GM21576 (cell line): ENCODE data around the gene SULT4A1.

Experiments
- ATAC-seq: cut with Tn5 transposase; IDR thresholded peaks from one replicate; pipeline ENCODE4 v1.9.1; 2021; ENCODE audit warnings: mild to moderate bottlenecking, moderate library complexity; ENCODE audit not compliant: unreplicated experiment

The SULT4A1 gene

DNA sequence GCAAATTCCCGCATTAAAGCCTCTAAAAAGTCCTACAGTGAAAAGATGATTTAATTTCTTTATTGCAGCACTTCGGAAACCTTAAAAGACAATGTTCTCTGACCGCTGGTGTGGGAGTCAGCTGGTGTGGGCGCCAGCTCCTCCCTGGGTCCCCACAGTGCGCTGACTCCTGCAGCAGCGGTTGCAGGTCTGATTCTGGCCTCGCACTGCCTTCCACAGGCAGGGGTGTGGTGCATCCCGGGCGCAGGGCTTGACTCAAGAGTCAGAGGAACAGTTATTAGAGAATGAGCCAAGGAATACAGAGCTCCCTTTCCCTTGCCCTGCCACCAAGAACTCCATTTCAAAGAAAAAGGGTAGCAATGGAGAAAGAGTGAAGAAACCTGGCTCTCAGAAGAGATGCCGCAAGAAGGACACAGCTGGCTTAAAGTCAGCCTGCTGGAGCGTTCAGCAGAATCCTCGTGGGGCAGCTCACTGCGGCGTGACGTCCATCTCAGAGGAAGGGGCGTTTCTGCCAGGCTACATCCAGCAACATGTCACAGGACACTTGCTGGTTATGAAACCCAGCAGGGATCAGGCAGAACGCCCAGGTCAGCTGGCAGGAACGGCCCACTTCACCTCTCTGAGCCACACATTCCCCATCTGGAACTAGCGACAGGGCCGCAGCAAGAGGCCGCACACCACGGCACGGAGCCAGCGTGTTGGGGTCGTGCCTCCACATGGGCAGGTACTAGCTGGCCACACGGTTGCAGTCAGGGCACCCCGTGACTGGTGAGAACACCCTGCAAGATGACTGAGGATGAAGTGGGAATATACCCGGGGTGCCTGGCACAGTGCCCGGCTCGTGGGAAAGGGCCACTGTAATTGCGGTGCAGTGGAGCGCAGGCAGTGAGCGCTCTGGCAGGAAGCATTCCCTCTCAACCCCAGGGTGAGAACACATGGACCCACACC is 32.1 kb downstream of the SULT4A1 start:
- ATAC-seq, result no peak

DNA sequence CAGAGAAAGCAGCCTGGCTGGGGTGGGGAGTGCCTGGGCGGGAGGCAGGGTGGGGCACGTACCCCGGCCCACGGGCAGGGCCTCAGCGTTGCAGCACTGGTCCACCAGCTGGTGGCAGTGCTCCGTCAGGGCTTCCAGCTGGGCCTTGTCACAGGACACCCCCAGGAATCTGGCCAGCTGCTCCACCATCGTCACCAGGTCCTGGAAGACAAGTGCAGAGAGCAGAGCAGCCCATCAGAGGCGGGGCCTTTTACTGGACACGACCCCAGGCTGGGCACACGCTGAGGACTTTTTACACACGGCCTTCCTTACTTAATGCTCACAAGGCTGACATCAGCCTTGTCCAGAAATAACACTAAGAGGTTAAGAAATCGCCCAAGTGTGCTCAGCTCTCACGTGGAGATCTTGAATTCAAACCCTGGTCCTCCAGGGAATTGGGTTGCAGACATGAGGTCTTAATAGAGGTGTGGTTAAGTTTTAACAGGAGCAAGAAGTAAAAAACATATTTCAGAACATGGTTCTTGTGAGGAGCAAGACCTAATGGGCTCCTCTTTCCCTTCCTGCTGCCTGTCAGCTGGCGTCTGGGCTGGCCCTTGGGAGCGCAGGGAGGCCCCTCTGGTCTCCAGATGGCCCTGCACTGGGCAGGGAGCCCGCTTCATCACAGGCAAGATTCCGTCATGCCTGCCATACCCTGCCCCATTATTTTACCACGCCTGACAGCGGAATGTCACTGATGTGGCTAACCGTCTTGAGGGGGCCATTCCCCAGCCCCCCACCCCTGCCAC is 33.1 kb downstream of the SULT4A1 start:
- no peak for ATAC-seq

DNA sequence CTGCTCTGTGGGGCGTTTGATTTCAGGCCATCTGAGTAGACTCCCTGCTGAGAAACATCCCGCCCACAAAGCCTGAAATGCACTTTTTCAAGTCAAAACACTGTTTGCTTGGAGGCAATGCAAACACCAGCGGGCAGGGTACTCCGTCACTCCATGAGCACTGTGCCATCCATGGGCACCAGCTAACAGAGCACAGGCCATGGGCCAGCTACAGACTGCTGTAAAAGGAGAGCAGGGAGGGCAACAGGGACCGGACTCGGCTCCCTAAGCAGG is 33.7 kb downstream of the SULT4A1 start:
- no peak for ATAC-seq

DNA sequence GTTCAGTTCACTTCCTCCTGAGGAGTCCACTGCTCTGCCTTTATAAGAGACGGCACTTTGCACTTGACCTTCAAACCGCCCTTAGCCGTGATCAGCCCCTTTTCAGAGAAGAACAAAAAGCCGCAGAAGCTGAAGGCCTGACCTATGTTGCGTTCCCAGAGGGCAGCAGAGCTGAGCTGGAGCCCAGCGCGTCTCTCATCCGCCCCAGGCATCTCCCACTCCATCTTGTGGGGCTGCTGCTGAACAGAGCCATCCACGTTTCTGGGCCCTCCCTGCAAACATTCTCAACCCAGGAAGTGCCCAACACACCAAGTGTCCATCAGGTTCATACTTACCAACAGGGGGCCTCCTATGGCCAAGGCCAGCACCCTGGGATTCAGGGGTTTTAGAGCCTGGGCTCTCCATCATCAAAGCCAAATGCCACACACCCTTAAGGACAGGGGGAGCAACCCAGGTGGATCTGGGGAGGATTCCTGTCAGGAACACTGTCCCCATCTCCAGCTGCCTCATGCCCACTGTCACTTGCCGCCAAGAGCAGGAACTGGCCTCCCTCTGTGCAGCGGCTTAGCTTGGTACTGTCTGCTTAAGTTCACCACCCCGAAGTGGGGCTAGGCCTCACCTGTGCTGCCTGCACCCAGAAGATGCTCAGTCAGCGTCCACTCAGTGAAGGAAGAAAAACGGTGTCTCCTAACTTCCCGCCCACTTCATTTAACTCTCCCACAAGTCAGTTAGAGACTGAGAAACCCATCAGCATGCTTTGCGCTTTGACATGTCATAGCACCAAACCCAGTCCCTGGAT is 34.2 kb downstream of the SULT4A1 start:
- ATAC-seq, result no peak

DNA sequence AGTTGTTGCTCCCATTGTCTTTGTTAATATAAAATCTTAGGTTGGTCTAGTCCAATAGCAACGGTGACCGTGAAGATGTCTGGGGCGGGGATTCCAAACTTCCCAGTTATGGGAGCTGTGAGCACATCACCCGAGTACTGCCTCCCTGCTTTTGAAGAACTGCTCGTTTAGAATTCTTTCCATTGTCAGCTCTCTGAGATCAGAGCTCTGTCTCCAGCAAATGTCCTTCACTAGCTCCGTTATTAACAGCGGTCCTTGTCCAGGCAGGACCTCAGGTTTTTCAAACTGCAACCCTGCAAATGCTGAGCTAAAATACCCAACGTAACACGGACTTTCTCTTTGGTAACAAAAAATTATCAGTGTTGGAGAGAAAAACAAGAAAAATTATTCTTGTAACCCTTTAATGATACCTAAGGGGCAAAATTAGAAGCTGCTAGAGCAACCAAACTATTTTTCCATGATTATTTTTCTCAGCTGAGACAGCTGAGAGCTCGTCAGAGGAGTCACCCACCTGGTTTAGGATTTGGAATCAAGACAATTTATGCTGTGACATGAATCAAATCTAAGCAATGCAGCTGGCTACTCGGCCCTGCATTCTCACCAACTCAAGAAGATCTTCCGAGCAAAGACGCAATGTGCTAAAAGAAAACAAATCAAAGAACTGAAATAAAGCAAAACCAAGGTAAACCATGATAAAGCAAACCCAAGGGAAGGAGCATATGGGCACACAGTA is 35.1 kb downstream of the SULT4A1 start:
- ATAC-seq, result no peak

DNA sequence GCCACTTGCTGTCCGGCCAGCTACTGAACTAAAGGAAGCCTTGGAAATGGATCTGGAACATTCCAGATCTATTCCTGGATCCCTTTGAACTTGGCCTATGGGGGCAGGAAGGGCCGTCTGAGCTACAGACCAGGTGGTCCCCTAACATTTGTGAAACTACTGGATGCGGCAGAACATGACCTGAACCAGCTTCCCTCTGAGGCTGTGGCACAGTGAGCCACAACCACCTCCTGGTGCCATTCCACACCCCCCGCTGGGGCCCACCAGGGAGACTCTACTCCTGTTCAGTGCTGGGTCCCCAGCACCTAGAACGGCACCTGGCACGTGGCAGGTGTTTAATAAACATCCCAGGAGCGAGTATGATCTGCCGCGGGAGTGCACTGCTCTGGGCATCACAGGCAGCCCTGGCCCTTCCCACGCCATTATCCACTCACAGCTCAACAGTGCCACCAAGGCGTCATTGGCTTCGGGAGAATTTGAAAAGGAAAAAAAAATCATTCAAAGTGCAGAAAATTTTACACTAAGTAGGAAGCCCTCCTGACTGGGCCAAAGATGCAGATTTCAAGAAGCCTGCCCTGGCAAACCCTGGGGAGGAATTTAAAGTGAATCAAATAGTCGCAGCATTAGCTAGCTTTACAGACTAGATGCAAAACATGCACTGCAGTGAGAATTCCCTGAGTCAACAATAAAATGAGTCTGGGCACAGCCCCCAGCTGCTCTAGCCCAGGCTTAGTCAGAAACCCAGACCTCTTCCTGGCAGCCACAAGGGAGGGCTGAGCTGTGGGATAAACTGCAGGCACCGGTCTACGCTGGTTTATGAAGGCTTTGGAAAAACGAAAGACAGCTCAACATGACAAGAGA is 35.9 kb downstream of the SULT4A1 start:
- no peak for ATAC-seq

DNA sequence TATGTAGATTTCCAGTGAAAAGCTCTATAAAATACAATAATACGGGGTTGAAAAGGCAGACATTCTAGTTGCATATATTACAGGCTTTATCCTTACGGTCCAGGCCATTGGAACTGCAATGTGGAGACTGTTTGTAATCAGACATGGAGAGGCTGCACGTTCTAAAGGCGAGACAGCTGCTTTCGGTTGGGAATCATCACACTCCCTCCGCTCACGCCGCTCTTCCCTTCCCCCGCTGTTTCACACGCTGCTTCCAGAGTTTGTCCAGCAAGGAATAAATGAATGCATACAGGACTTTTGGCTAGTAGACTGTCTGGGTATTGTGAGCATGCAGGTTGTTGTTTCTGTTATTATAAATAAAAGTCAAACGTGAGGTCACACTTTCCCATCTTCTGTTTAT is 36.7 kb downstream of the SULT4A1 start:
- ATAC-seq, result no peak

DNA sequence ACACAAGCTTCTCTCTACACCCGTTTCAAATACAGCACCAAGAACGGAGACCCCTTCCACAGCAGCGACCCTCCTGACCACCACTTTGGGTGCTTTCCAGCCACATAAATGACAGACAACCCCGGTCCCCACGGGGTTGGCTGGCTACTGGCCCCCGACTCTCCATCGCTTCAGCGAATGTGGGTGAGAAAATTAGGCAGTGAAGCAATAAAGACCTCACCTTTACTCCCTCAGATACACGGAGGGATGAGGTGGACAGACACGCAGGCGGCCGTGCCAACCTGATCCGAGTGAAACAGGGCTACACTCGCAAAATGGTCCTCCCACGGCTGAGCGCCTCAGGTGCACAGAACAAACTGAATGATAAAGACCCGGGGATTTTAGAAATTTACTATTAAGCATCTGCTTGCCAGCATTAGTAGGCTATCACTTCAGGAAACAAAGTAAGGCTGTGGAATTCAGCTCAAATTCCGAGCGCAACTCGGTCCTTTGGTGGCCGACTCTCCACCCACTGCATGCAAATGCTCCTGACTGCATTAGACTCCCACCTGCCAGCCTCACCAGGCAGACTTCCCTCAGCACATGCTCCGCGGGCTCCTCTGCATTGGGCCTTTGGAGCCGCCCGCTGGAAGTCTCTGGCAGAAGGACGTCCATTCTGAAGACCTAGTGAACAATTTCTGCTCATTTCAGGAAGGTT is 37.4 kb downstream of the SULT4A1 start:
- ATAC-seq, result no peak

DNA sequence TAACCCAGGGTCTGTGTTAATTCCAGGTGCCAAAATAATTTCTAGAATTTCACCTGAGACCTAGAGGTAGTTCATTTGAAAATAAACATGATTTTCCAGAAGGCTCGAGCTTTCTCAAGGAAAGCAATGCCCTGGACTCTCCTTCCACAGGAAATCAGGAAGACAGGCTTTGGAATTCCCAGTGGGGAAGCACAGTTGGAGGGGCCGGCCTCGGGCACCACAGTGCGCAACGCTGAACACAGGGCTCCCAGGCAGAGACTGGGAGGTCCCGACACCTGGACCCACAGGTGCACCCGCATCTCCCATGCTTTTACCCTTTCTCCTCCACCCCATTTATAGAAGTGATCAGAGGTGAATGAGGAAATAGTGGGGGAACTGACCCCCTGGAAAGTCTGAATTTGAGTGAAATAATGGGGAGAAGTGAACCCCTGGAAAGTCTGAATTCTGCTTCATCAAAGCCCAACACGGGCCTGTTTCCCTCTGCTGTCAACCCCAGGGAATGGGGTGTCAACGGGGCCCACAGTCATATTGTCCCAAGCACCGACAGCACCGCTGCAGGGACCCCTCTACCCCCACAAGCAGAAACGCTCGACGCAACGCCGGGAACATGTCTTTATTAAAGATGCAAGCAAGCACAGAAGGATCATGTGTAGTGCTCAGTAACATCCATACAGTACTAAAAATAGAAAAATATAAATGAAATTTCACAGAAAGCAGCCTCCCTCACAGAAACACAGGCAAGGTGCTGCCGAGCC is 38.2 kb downstream of the SULT4A1 start:
- no peak for ATAC-seq

DNA sequence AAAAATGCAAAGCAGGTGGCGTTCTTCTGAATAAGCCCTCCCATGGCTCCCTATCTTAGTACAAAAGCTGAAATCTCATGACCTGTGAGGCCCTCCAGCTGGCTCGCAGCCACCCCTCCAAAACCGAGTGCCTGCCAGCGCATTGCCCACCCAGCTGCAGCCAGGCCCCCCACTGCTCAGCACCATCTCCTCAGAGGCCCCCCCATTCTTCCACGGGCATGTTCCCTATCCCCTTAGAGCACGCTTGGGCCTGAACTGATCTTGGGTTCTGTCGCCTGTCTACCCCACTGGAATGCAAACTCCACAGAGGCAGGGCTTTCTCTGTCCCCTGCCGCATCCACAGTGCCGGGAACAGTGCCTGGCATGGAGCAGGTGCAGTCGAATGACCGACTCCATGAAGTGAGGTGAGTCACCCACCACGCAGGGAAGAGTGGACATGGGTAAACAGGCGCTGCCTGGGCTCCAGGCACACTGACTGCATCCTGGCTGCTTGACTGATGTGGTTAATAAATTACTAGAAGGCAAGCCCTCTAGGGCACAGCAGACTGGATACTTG is 38.9 kb downstream of the SULT4A1 start:
- no peak for ATAC-seq

DNA sequence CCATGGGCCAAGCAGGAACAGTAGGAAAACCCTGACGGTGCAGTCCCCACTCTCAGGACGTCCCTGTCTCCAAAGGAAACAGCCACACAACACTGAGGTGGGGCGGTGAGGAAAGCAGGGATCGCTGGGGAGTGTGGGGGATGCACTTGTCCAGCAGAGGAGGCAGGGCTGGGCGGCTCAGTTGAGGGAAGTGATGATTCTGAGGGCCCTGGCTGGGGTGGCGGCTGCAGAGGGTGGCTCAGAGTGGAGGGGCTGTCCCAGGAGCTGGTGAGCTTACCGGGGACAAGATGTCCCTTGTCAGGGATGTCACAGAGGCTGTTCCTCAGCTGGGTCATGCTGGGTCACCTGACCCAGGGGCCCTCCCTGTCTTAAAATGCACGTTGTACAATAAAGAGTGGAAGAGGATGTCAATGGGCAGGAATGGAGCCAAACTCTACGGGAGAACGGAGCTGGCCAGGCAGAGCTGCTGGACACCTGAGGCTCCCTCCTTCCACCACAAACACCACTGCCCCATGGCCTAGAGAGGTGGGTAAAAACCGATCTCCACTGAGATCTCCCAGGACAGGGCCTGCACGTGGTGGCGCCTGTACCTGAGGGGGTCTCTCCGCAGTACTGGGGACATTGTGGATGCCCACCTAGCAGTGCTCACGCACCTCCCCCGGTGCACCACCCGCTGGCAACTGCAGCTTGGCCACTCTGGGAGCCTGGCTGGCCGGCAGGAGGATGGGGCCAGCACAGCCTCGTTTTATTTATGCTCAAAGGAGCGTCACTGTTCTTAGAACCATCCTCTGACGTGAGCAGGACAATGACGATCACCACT is 40.5 kb downstream of the SULT4A1 start:
- ATAC-seq, result no peak

DNA sequence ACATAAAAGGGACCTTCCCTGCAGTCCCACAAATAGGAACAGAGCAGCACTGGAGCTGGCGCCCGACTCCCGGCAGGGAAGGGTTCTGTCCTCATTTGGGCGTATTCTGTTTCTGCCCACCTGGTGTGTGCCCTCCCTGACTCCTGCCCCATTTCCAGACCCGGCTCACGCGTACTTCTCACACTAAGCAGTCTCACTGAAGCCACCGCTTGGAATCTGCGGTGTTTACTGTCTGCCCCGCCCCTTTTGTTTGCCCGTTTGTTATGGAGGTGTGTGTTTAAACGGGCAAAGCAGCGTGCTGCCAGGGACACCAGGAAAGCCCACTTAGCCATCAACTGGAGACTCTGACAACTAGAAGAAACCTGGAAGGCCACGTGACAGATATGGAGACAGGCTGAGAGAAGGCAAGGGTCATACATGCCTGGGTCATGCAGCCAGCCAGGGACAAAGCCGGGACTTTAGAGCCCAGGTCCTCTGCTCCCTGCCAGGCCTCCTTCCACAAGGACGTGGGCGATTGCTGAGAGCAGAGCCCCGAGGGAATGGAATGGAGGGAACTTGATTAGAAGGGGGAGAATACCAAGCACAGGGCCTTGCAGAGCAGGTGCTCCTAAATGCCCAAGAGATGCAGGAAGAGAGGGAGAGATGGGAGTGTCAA is 41.5 kb downstream of the SULT4A1 start:
- no peak for ATAC-seq

DNA sequence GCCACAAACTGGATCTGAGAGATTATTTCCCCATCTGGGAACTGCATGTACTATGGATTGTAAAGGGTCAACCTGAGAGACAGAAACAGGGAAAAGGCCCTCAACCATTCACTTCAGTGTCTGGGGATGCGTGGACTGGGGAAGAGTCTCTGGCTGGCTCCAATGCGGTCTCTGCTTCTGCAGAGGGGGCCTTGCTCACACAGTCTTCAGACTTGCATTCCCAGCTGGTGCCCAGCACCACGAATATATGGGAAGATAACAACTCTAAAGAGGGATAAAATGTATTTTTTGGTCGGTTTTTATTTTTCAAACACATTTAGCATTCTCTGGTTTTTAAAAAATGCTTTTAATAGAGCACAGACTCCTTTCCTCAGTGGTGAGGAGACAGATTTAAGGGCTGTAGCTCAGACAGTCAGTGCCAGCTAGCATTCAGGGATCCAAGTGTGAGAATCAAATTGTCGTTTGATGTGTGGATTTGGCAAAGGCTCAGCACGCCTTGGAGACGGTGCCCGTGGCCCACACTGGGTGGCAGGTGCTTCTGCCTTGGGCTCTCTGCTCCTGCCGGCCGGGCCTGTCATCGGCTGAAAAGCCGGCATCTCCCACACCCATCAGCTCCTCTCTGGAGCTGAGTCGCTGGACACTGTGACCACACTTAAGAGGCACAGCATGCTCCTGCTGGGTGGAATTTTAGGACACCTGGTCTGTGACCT is 42.2 kb downstream of the SULT4A1 start:
- no peak for ATAC-seq

DNA sequence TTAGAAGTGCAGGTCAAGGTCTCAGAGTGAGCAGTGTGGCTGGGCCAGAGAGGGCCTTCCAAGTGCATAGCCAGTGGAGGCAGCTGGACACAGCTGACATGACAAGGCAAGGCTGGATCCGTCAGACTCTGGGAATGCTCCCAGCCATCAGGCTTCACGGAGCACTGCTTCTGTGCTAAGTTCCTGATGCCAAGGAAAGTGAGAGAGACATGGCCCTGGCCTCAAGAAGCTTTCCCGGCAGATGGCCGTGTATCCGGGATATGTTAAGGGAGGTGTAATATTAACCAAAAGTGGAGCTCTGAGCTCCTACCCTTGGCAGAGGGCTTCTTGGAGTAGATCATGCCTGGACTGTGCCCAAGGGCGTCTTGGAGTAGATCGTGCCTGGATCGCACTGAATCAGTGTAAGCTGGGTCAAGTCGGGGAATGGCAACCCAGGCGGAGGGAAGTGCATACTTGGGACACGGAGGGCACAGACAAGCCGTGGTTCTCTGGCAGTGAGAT is 42.8 kb downstream of the SULT4A1 start:
- no peak for ATAC-seq

DNA sequence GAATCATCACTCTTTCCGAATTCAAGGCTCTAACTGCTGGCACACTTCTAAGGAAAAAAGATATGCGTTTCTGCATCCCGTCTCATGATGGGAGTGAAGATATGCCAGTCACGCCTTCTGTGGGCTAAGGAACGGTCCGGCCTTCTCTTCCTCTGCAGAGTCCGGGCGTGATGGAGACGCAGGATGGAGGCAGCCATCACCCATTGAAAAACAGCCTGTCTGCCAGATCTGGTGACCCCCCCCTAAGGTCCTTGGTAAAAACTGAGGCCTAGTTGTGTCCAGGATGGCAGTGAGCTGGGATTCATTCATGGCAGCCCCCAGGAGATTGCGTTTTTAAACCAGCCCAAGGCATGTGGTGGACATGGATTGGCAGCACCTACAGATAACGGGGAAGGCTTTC is 43.3 kb downstream of the SULT4A1 start:
- ATAC-seq, result no peak

DNA sequence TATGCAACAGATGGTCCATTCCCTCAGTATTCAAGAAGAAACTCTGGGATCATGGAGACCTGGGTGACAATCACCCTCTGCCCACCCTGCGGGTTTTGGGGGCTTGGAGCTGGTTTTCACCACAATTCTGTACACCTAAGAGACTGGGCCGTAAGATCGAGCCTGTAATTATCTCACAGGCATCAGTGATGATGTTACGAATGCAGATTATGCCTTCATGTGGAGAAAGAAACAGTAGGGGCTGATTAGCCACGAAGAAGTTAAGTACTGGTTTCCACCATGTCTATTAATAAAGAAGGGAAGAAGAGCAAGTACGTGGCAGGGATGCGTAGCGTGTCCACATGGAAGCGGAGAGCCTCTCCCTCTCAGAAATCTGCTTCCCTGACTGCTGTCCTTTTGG is 44.9 kb downstream of the SULT4A1 start:
- no peak for ATAC-seq
